ENCODE data around the gene SPOCK1. TPM values are rescaled to one million over a fixed set of nuclear protein-coding genes. Genes with fewer than 3 reads are reported as not detected.

SPOCK1 gene
- total RNA-seq, 1 donor from 2014 or later: 8.4 TPM

- no peak for TF ChIP-seq CTCF (IDR thresholded peaks at IDR 0.05)
- Histone ChIP-seq H3K4me3 (no peak overlapping the region), H3K27ac (no peak overlapping the region), H3K4me1 (no peaks in the 10 kb centered on the region), H3K27me3 (ENCODE audit: low read depth) (no peaks in the 10 kb centered on the region), H3K36me3 (no peaks in the 10 kb centered on the region), H3K9me3 (no peaks in the 10 kb centered on the region)
- intact Hi-C loops (cut with DNase I): no loop called here
- ATAC-seq: no peak
- no peak for DNase-seq
Observed at GRCh38 chr5:137439645-137440044, 59.5 kb downstream of the SPOCK1 start.

GRCh38 chr5:137438932-137439331 lies 60.2 kb downstream of the SPOCK1 start:
- no peaks in the 10 kb centered on the region for H3K36me3 ChIP-seq
- no peak overlapping the region for H3K27ac ChIP-seq

DNA sequence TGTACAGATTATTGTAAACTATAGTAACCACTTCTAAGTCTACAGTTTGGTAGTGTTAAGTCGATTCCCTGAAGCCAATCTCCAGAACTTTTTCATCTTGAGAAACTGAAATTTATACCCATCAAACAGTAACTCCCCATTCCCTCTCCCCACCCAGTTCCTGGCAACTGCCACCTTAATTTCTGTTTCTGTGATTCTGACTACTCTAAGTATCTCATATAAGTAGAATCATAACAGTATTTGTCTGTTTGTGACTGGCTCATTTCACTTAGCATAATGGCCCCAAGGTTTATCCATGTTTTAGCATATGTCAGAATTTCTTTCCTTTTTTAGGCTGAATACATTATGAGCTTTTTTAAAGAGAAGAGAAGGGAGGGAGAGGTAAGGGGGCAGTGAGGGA lies 61.4 kb downstream of the SPOCK1 start:
- Histone ChIP-seq H3K27ac (no peak overlapping the region), H3K9me3 (no peaks in the 10 kb centered on the region), H3K27me3 (ENCODE audit: low read depth) (no peaks in the 10 kb centered on the region), H3K36me3 (no peaks in the 10 kb centered on the region), H3K4me3 (no peak overlapping the region), H3K4me1 (no peaks in the 10 kb centered on the region)
- intact Hi-C loops (cut with DNase I): no loop called here
- ATAC-seq (no peak), DNase-seq (no peak)
- no peak for TF ChIP-seq CTCF (IDR thresholded peaks at IDR 0.05)

More at GRCh38 chr5:137438932-137439331, 60.2 kb downstream of the SPOCK1 start:
- ATAC-seq (no peak), DNase-seq (no peak)
- intact Hi-C loops (cut with DNase I): no loop called here
- TF ChIP-seq CTCF (IDR thresholded peaks at IDR 0.05): no peak
- H3K27me3 ChIP-seq (ENCODE audit: low read depth): no peaks in the 10 kb centered on the region
- no peak overlapping the region for H3K4me3 ChIP-seq
- no peaks in the 10 kb centered on the region for H3K4me1 ChIP-seq
- H3K9me3 ChIP-seq: no peaks in the 10 kb centered on the region

- no peak for TF ChIP-seq CTCF (IDR thresholded peaks at IDR 0.05)
- Histone ChIP-seq H3K36me3 (no peaks in the 10 kb centered on the region), H3K27ac (no peak overlapping the region), H3K9me3 (no peaks in the 10 kb centered on the region), H3K4me1 (no peaks in the 10 kb centered on the region), H3K27me3 (ENCODE audit: low read depth) (no peaks in the 10 kb centered on the region), H3K4me3 (no peak overlapping the region)
- DNase-seq (no peak), ATAC-seq (no peak)
- intact Hi-C loops (cut with DNase I): no loop called here
Observed at GRCh38 chr5:137433539-137433938, 65.6 kb downstream of the SPOCK1 start.

GRCh38 chr5:137432376-137432775 lies 66.8 kb downstream of the SPOCK1 start:
- H3K36me3 ChIP-seq: no peaks in the 10 kb centered on the region
- H3K9me3 ChIP-seq: no peaks in the 10 kb centered on the region
- ATAC-seq: no peak
- no peak overlapping the region for H3K27ac ChIP-seq
- no peak for TF ChIP-seq CTCF (IDR thresholded peaks at IDR 0.05)
- no peaks in the 10 kb centered on the region for H3K4me1 ChIP-seq
- DNase-seq: no peak
- no peak overlapping the region for H3K4me3 ChIP-seq
- intact Hi-C loops (cut with DNase I): no loop called here
- H3K27me3 ChIP-seq (ENCODE audit: low read depth): no peaks in the 10 kb centered on the region

DNA sequence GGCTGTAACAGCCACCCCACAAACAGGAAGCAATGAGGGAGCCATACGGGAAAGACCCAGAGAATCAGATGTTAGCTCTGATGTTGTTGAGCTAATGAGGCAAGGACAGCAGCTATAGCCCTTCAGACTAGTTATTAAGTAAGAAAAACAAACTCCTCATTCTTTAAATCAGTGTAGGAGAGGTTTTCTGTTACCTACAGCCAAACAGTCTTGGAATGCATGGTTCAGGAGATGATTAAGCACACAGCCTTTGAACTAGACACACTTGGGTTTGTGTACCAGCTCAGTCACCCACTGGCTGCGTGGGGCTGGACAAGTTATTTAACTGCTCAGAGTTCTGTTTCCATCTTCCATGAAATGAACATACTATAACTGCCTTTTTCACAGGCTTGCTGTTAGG lies 68.1 kb downstream of the SPOCK1 start:
- Histone ChIP-seq H3K27me3 (ENCODE audit: low read depth) (no peaks in the 10 kb centered on the region), H3K4me3 (no peak overlapping the region), H3K36me3 (no peaks in the 10 kb centered on the region), H3K27ac (no peak overlapping the region), H3K9me3 (no peaks in the 10 kb centered on the region), H3K4me1 (no peaks in the 10 kb centered on the region)
- no peak for DNase-seq
- intact Hi-C loops (cut with DNase I): no loop called here
- ATAC-seq: no peak
- TF ChIP-seq CTCF (IDR thresholded peaks at IDR 0.05): no peak

All from lower lobe of right lung (tissue), 2 donors.